NCI-H226 (cell line): Measurements from ENCODE around the gene TUBA3E.
"Not testable (repeated sequence)": the region's sequence is repeated elsewhere in the genome, so short reads cannot be mapped to it uniquely, and the experiment has no call there.

ENCODE experiments used
- DNase-seq: peaks from one replicate; pipeline ENCODE4 v3.0.0-alpha.2; 2015

Gene TUBA3E

DNA sequence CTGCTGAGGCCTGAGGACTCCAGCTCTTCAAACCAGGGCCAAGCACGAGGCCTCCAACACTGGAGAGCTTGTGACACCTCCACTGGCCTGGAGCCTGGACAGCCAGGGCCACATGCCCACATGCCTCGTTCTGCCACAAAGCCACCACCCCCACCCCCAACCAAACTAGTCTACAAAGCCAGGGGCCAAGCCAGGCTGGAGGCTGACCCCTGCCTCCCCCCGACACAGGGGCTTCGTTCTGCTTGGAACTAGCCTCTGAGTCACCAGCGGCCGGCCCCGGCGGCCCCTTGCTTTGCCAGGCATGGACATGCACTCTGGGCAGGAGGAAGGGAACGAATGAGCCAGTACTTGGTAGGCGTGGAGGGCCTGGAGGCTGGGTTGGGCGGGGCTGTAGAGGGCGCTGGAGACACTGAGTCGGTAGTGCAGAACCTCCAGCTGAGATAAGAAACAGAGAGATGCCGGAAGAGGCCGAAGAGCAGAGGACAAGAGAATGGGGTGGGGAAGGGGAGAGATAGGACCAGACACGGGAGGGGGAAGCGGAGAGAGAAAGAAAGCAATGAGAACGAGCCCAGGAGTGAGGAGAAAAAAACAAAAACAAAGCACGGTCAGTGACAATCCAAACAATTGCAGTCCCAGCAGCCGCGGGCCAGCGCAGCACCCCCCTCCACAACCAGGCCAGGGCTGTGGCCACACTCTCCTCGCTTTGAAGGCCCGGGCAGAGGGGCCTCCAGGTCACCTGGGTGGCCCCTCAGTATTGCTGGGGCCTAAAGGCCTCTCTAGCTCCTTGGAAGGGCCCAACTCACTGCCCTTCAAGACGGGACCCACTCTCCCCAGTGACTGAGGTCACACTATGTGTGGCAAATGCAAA, 37.2 kb downstream of the TUBA3E start:
- DNase-seq, result not testable (repeated sequence)

DNA sequence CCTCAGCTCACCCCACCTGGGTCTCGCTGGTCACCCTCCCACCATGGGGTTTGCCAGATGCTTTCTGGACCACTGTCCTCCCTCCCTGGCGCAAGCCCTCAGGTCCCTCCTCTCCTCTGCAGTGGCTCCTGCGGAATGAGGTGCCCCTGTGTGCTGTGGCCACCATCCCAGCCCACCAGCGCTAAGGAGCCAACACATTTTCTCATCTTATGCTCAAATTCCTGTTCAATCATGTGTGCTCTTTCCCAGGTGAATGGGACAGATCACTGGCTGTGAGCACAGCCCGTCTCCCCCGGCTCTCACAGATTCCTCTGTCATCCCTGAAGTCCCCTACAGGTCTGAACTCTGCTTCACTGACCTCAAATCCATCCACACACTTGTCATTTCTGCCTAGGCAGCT, 38.1 kb downstream of the TUBA3E start:
- no peak for DNase-seq

DNA sequence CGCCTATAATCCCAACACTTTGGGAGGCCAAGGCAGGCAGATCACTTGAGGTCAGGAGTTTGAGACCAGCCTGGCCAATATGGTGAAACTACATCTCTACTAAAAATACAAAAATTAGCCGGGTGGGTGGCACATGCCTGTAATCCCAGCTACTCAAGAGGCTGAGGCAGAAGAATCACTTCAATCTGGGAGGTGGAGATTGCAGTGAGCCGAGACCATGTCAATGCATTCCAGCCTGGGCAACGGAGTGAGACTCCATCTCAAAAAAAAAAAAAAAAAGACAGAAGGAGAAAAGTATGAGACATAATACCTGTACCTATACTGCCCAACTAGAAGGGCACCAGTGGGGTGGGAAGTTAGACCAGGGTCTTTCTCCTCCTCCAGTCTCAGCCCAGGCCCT, 38.9 kb downstream of the TUBA3E start:
- not testable (repeated sequence) for DNase-seq

DNA sequence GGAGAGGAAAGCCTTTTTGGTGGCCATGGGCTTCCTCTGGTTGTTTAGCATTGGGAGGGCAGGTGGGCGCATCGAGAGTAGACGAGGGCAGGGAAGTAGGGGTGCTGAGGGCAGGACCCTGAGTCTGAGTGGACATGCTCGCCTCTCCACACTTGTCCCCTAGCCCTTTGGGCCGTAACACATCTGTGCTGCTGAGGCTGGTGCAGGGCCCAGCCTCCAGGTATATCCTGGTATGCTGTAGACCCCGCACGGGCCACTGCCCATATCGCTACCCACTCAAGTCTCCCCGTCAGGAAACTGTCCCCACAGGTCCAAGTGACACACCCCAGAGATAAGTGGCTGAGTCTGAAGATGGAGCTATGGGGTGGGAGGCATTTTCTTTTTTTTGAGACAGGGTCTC, 39.6 kb downstream of the TUBA3E start:
- no peak for DNase-seq

DNA sequence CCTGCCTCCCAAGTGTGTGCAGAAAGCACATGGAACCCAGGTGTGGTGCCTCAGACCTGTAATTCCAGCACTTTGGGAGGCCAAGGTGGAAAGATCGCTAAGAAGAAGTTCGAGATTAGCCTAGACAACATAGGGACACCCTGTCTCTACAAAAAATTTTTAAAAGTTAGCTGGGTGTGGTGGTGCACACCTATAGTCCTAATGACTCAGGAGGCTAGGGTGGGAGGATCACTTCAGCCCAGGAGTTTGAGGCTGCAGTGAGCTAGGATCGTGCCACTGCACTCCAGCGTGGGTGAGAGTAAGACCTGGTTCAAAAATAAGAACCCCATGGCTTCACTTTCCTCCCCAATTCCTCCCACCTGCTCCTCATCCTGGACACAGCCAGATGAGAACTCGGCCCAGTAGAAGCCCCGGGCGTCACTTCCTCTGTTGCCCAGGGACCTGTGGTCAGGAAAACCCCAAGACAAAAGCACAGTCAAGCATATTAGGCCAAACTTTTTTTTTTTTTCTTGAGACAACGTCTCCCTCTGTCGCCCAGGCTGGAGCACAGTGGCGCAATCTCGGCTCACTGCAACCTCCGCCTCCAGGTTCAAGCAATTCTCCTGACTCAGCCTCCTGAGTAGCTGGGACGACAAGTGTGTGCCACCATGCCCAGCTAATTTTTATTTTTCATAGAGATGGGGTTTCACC, 40.3 kb downstream of the TUBA3E start:
- DNase-seq, result not testable (repeated sequence)

DNA sequence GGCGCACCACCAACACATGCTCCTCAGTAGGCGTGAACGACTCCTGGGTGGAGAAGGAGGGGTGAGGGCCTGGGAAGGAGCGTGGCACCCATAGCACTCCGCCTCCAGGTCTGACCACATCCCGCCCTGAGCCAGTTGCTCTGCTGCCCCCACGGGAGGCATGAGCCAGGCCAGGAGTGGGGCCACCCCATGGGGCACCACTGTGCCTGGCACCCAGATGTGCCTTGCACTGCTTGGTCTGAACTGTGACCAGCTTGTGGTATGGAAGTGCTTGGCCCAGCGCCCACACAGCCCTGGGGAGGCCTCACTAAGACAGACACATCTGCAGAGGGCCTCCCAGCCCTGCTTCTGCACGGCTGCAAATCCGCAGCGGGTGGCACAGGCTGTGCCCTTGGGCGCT, 40.9 kb downstream of the TUBA3E start:
- not testable (repeated sequence) for DNase-seq

DNA sequence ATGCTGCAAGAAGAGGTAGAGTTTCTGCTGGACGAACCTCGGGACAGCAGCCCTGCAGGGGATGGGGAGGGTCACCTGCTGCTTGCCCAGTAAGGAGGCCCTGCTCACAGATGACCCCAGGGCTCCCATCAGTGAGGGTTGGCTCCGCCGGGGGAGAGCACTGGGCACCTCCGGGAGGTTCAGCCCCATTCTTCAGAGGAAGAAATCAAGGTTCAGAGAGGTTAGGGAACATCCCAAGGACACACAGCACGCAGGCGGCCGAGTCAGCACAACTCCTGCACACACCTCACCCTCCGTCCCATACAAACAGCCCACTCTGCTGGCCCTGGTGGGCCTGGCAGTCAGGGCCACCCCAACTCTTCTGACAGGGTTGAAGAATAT, 41.6 kb downstream of the TUBA3E start:
- DNase-seq, result no peak

DNA sequence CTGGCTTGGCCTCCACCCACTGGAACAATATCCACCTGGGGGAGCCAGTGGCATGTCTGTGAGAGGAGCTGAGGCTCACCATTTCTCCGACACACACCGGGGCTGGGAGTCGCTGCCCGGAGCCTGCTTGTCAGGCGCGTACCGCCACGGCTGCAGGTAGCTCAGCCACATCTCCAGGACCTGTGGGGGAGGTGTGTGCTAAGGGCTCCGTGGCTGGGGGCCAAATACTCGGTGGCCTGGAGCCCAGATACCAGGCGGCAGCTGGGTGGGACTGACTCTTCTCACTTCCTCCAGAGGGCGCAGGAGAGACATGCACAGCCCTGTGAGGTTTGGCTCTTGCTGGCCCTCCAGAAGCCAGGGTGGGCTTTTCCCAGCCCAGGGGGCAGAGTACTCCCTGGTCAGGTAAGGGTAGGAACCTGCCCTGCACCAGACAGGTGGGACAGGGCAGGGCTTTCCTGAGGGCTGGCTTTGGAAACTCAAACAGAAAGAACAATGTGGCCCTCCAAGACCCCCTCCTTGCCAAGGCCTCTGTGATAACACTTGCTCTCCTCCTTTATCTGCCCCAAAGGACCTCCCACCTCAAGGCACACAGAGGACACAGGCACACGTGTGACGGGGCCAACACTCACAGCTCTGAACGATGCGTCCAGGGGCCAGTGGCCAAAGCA, 42.1 kb downstream of the TUBA3E start:
- not testable (repeated sequence) for DNase-seq

DNA sequence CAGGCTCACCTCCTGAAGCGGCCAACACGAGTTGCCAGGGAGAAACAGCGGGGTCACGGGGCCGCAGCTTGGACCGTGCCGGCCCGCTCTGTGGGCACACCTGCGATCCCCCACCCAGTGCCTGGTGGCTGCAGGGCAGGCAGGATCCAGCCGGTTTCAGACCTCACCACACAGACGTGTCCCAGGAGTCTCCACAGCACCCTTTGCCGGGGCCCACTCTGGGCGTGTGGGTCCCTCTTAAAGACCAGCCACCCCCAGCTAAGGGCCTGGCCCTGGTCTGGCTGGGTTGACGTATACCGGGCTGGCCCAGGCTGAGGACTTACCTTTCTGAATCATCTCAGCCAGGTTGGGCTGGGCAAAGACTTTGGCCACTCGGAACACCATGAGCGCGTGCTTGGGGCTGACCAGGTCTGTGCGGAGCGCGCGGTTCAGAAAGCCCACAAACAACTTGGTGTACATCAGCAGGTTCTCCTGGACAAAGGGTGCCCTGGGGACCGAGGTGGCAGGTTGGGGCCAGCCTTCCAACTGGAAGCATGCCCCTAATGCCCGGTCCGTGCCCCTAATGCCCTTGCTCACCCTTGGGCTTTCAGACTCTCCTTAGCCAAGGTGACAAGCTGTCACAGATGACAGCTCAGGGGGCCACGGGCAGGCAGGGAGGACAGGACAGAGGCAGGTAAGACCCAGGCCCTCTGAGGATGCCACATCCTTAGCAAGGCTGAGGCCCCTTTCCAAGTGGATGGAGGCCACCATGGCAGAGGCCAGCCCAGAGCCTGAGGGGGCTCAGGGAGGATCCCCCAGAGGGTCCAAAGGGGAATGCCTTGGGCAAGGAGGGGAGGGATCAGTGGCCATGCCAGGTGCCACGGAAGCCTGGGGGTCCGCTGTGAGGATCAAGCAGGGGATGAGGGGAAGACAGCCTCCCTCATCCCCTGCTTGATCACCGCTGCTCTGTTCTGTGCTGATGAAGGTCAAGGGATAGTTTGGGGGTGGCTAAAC, 43.2 kb downstream of the TUBA3E start:
- no peak for DNase-seq

- DNase-seq, result not testable (repeated sequence)
Observed at GRCh38 chr2:130154423-130154770, 43.8 kb downstream of the TUBA3E start.

DNA sequence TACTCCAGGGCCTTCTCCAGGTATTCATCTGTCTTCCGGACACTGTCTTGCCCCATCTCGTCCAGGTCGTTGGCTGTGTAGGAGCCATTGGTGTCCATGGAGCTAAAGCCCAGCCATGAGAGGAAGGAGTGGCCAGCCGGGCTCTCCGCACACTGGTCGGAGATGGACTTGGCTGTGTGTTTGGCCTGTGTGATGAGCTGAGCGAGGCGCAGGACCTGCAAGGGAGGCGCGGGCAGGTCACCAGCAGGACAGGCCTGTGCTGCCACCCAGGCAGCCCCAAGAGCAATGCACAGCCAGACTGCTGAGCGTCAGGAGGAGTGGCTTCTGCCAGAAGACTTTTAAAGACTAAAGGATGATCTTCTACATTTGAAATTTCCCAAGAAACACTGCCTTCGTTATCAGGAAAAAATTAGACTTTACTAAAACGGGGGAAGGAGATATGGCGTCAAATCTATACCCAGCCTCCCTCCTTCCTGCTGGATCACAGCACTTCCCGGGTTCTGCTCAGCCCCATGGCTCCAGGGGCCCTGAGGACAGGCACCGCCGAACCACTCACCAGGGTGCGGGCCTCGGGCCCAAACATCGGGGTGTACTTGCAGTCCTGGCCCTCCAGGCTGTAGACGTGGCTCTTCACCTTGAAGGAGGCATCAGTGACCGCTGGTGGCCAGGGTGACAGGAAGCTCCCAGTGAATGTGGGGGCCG, 44.4 kb downstream of the TUBA3E start:
- not testable (repeated sequence) for DNase-seq

GRCh38 chr2:130152816-130153595, 45.2 kb downstream of the TUBA3E start:
- no peak for DNase-seq

DNA sequence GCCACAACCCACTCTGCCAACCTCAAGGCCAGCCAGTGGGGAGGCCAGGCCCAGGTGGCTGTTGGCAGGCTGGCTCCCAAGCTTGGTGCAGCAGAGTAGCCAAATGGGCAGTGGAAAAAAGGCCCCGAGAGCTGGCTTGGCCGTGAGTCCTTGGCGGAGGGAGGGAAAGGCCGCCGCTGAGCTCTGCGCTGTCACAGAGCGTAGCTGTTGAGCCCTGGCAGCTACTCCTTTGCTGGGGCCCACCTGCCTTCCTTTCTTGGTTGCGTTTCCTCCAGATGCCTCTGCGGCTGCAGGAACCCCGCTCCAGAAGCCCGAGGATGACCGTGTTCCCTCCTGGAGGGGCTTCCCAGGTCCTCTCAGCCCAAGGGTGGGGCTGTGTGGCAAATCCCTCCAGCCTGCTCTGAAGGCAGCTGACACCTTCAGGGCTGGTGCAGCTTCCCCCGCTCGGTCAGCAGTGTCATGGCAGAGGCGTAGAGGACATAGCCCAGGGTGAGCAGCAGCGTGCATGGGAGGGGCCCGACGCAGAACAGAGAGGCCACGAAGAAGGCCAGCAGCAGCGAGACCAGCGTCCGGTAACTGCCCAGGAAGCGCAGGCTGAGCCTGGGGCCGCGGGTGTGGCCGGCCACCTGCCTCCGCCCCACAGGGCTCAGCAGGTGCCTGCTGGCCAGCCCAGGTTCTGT, 46.0 kb downstream of the TUBA3E start:
- DNase-seq, result not testable (repeated sequence)

GRCh38 chr2:130151145-130151512, 47.1 kb downstream of the TUBA3E start:
- not testable (repeated sequence) for DNase-seq

- DNase-seq, result no peak
Observed at GRCh38 chr2:130150181-130151144, 47.8 kb downstream of the TUBA3E start.

GRCh38 chr2:130148515-130148914, 49.7 kb downstream of the TUBA3E start:
- not testable (repeated sequence) for DNase-seq

DNA sequence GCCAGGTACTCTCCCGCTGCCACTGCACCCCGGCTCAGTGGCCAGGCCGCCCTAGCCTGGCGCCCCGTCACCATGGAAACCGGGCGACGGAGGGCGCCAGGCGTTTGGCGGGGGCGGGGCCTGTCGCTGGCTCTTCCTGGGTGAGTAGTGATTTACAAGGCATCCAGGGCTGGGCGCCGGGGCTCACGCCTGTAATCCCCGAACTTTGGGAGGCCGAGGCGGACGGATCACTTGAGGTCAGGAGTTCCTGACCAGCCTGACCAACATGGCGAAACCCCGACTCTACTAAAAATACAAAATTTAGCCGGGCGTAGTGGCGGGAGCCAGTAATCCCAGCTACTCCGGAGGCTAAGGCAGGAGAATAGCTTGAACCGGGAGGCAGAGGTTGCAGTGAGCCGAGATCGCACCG, 53.2 kb downstream of the TUBA3E start, which contains the start of gene CCDC74B:
Gene CCDC74B (minus strand): TSS at position 107 of the 409 bp plus-strand sequence. CDS start 116 bp downstream, outside the sequence.
- not testable (repeated sequence) for DNase-seq

DNA sequence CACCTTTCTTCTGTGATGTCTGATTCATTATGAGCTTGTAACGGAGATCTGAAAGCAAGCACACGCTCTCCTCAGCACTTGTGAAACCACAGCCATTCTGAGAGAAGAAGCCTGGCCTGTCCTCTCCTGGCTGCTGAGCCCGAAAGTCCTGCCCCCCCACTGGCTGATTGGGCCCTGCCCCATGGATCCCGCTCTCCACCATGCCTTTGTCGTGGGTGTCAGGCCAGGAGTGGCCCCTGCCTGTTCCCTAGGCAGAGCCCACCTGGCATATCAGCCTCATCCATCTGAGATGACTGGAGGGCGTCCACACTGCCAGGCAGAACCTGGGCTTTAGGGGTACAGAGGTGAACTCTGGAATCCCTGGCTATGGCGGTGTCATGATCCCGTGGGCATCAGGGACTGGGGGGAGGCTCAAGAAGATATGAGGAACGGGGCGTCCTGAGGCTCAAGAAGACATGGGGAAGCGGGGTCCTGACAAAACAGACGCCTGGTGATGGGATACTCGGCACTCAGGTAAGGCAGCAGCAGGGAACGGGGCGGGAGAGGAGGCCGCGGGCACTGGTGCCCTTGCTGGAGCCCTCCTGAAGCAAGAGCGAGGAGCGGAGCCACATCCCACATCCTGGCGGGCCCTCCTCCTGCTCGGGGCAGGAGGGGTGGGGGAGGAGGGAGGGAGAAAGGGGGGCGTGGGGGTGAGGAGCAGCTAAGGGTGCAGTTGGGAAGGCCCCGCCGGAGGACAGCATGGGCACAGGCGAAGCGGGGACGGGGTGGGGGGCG, 54.8 kb downstream of the TUBA3E start:
- DNase-seq, result not testable (repeated sequence)
